Measurements from ENCODE around the gene KY.

- TF ChIP-seq ZBTB7A (IDR thresholded peaks at IDR 0.05; ENCODE audit: low read depth) (no peak), EP300 (IDR thresholded peaks at IDR 0.05; ENCODE audit: borderline replicate concordance) (no peak), YY1 (IDR thresholded peaks at IDR 0.05; ENCODE audit: low read depth) (no peak), TCF12 (IDR thresholded peaks at IDR 0.05; ENCODE audit: low read depth) (no peak), CREB1 (IDR thresholded peaks at IDR 0.05; ENCODE audit: low read depth) (no peak)
- TF ChIP-seq, protein P1, sequence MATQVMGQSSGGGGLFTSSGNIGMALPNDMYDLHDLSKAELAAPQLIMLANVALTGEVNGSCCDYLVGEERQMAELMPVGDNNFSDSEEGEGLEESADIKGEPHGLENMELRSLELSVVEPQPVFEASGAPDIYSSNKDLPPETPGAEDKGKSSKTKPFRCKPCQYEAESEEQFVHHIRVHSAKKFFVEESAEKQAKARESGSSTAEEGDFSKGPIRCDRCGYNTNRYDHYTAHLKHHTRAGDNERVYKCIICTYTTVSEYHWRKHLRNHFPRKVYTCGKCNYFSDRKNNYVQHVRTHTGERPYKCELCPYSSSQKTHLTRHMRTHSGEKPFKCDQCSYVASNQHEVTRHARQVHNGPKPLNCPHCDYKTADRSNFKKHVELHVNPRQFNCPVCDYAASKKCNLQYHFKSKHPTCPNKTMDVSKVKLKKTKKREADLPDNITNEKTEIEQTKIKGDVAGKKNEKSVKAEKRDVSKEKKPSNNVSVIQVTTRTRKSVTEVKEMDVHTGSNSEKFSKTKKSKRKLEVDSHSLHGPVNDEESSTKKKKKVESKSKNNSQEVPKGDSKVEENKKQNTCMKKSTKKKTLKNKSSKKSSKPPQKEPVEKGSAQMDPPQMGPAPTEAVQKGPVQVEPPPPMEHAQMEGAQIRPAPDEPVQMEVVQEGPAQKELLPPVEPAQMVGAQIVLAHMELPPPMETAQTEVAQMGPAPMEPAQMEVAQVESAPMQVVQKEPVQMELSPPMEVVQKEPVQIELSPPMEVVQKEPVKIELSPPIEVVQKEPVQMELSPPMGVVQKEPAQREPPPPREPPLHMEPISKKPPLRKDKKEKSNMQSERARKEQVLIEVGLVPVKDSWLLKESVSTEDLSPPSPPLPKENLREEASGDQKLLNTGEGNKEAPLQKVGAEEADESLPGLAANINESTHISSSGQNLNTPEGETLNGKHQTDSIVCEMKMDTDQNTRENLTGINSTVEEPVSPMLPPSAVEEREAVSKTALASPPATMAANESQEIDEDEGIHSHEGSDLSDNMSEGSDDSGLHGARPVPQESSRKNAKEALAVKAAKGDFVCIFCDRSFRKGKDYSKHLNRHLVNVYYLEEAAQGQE (IDR thresholded peaks at IDR 0.05; ENCODE audit: low read depth): no peak
- TF ChIP-seq, protein P2, sequence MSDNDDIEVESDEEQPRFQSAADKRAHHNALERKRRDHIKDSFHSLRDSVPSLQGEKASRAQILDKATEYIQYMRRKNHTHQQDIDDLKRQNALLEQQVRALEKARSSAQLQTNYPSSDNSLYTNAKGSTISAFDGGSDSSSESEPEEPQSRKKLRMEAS (IDR thresholded peaks at IDR 0.05): no peak
Measured at GRCh38 chr3:134682196-134682880, 31.5 kb upstream of the KY start.

All from Ishikawa (cell line).